Stimulated activated CD8-positive, alpha-beta memory T cell treated with anti-CD3 and anti-CD28 coated beads, Interleukin-7, amount 100 ng/mL, for 48 hours (primary cell): Measurements from ENCODE around the gene ZBTB21.
"Not testable (repeated sequence)": the region's sequence is repeated elsewhere in the genome, so short reads cannot be mapped to it uniquely, and the experiment has no call there.

Experiments used
- DNase-seq, 2 donors: peaks; one replicate each; pipeline ENCODE4 v3.0.0-alpha.2; 2020; ENCODE audit warnings: low read depth in 1 of 2; ENCODE audit errors: extremely low read depth in 1 of 2

ZBTB21 gene

GRCh38 chr21:41971891-41972290 is 38.3 kb downstream of the ZBTB21 start:
- DNase-seq, result no peak

DNA sequence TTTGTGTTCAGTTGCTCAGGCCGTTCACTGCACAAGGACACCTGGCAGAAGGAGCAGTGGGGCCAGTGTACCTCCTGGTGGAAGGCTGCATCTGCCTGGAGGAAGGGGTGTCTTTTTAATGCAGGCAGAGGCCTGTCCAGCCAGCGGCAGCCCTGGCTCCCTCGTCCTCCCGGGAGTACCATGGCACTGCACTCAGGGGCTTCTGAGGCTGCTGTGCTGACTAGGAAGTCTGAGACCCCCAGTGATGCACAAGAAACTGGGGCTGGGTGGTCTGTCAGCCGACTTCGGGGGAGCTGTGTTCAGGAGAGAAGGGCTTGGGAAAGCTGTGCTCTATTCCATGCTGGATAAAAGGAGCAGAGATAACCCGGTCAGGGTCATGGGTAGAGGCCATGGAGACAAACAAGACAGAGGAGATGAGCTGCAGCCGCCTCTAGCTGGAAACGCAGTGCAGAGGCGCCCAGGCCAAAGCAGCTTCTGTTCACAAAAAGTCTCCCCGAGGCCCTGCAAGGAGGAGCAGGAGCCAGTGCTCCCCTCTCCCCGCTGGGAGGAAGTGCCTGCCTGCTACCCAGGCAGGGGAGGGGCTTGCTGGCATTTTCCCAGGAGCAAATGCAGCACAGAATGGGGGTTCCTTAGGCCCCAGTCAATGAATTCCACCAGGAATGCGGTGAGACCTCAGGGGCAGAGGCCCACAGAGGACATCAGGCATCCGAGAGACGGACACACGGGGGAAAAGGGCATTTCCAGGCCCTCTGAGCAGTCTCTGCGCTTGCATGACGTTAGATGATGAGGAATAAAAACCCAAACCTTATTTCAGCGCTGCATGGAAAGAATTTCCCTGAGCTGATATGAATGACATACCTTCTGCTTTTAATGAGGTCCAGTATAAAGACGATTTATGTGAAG is 39.2 kb downstream of the ZBTB21 start:
- no peak for DNase-seq

DNA sequence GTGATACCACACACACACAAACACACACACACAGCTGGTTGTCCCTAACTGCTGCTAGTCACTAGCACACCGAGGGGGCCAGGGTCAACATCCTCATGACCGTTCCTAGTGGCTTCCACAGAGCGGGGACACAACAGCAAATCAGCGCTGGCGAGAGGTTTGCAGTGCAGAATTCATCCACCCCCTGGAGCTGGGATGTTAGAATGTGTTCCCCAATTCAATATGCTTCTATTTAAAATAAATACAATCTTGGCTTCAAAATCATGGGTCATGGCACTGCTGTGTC is 40.1 kb downstream of the ZBTB21 start:
- no peak for DNase-seq

- no peak for DNase-seq
These were observed 42.5 kb downstream of the ZBTB21 start for GRCh38 chr21:41967708-41968107.

- no peak for DNase-seq
These were observed 43.1 kb downstream of the ZBTB21 start for GRCh38 chr21:41966872-41967621.

DNA sequence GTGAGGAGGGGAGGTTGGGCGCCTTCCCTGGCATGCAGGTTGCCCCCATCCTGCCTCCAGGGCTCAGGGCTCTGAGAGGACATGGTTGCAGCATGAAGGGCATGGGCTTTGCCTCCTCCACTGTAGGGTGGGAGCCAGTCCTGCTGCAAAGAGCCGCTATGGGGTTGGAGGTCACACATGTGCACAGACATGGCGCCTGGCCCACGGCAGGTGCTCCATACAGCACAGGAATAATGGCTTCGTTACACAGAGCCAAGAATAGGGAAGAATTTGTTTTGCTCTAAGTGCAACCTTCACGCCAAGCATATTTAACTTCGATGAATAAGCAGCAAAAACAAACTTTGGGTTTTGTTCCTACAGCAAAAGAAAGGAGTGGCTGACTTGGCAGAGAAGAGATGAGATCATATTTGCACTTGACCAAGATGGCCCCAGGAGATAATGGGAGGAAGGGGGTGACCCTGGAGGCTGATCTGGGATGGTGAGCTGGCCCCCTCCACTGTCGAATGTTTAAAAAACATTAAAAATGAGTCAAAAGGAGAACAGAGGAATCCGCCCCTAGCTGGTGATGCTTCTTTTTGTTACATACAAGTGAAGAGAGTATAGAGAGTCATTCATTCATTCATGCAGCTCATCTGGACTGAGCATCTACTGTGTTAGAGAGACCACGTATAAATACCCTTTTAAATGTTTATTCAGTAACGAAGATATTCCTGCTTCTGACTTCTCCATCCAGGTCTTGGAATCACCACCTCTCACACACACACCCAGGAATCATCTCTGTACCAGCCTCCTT is 43.9 kb downstream of the ZBTB21 start:
- DNase-seq, result no peak

DNA sequence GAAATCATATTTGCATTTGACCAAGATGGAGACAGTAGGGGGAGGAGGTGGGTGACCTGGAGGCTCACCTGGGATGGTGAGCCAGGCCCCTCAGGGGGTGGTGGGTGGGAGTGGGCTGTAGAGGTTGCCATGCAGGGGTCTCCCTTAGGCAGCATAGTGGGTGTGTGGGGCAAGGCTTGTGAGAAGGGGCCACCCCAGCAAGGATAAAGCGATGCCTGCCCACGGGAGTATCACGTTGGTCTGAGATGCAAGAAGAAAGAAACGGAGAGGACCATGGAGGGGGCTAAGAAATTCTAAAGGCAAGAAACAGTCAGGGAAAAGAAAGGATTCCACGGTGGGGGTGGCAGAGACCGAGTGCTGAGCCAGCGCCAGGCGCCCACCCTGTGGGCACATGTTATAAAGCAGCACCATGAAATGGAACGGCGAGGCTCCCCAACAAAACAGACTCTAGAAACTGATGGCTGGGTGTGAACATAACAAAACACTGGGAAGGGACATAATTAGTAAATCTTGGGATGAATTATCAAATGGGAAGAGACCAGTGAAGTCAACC is 44.6 kb downstream of the ZBTB21 start:
- no peak for DNase-seq

- DNase-seq, result no peak
These were observed 45.1 kb downstream of the ZBTB21 start for GRCh38 chr21:41965045-41965444.

DNA sequence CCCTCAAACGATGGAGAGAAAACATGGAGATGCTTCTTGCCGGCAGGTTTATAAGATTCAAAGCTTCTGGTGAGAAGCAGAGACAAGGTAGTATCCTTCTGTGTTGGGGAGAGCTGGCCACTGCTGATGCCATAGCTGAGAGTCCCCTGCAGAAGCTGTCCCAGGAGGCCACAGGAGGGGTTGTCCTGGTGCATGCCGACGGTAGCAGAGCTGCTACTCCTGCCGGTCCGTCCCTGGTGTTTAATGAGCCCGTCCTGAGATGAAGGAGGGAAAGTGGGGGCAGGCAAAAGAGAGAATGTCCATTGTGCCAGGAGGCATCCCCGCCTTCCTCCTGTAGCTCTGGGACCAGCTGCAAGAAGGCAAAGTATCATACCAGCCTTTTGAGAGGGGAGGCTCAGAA is 46.0 kb downstream of the ZBTB21 start:
- DNase-seq, result no peak

- no peak for DNase-seq
These were observed 47.7 kb downstream of the ZBTB21 start for GRCh38 chr21:41962425-41962966.

GRCh38 chr21:41961753-41962152 is 48.4 kb downstream of the ZBTB21 start:
- no peak for DNase-seq

GRCh38 chr21:41961282-41961701 is 48.9 kb downstream of the ZBTB21 start:
- no peak for DNase-seq

DNA sequence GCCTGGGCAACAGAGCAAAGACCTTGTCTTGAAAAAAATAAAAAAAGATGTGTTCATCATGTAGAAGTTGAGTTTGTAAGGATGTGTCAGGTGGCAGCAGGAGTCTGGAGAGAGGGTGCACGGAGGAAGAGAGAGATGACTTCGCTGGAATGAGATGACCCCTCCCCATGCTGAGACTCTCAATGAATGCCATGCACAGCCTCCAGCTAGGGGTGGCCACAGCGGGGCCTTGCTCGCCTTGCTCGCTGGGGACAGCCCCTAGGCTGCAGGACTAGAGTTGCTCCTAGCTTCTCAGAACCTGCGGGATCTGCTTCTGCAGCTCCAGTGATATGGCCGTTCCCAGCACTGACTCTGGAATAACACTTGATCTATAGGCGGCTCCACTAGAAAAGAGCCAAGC is 49.8 kb downstream of the ZBTB21 start:
- DNase-seq, result no peak

- DNase-seq, result not testable (repeated sequence)
These were observed 50.5 kb downstream of the ZBTB21 start for GRCh38 chr21:41959697-41960096.

GRCh38 chr21:41958886-41959563 is 51.1 kb downstream of the ZBTB21 start:
- no peak for DNase-seq

GRCh38 chr21:41957991-41958766 is 52.0 kb downstream of the ZBTB21 start:
- no peak for DNase-seq

GRCh38 chr21:41956926-41957729 is 53.0 kb downstream of the ZBTB21 start:
- no peak for DNase-seq

DNA sequence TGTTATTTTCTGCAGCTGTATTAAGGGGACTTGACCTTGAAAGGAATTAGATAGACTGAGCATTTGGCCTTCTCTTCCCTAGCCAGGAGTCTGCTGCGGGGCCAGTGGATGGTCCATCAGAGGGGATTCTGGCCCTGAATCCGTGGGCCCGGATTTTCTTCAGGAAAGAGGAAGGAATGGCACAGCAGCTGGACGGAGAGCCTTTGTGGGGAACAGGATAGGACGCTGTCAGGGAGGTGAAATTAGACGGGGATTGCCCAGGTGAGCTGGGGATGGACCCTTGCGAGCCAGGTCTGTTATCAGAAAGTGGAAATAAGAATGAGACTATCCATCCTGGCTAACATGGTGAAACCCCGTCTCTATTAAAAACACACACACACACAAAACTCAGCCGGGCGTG is 54.6 kb downstream of the ZBTB21 start:
- DNase-seq, result no peak
